Keratinocyte (primary cell): Measurements from ENCODE around the gene RBM8A.

Experiments
- EZH2 ChIP-seq: IDR thresholded peaks from one replicate; pipeline ENCODE4 v1.6.1; 2012; ENCODE audit warnings: inconsistent platforms, mild to moderate bottlenecking, low read length, moderate library complexity
- TF ChIP-seq, protein P1 (sequence below), 3 experiments: IDR thresholded peaks in 1 of 3; conservative IDR thresholded peaks in 1 of 3; optimal IDR thresholded peaks in 1 of 3; 2 replicates in 2 of 3; 3 replicates in 1 of 3; pipeline versions ENCODE3 to v1.5.1; 2011; ENCODE audit warnings: low read length in 3 of 3, mild to moderate bottlenecking in 3 of 3, moderate library complexity in 2 of 3, control low read depth in 1 of 3, inconsistent platforms in 1 of 3; ENCODE audit not compliant: insufficient read depth in 2 of 3; ENCODE audit errors: extremely low read depth in 1 of 3

DNA sequence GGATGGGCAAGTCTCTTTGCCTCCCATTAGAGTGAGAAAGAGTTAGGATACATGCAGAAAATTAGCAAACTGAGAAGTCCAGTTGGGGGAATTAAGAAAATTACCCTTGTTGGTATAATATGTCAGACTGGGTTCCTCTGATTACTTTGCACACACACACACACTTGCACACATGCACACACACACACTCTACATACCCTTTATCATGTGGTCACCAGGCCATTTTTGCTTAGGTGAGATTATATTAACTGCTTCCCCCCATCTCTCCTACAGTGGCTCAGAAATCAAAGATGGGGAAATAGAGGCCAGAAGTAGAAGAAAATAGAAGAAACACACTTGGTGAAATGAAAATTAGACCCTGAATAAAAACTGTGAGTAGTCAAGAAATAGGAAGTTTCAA lies 31.4 kb upstream of the RBM8A start:
- TF ChIP-seq, protein P1, sequence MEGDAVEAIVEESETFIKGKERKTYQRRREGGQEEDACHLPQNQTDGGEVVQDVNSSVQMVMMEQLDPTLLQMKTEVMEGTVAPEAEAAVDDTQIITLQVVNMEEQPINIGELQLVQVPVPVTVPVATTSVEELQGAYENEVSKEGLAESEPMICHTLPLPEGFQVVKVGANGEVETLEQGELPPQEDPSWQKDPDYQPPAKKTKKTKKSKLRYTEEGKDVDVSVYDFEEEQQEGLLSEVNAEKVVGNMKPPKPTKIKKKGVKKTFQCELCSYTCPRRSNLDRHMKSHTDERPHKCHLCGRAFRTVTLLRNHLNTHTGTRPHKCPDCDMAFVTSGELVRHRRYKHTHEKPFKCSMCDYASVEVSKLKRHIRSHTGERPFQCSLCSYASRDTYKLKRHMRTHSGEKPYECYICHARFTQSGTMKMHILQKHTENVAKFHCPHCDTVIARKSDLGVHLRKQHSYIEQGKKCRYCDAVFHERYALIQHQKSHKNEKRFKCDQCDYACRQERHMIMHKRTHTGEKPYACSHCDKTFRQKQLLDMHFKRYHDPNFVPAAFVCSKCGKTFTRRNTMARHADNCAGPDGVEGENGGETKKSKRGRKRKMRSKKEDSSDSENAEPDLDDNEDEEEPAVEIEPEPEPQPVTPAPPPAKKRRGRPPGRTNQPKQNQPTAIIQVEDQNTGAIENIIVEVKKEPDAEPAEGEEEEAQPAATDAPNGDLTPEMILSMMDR (optimal IDR thresholded peaks at IDR 0.05 in 1 of 3, IDR thresholded peaks at IDR 0.05 in 1 of 3, conservative IDR thresholded peaks at IDR 0.05 in 1 of 3; ENCODE audit: extremely low read depth in 1 of 3, insufficient read depth in 2 of 3, low read length in 3 of 3) = no peak
- TF ChIP-seq EZH2 = no peak
